GM18505 (cell line): ENCODE data around the gene PLD4.
"Not testable (repeated sequence)": the region's sequence is repeated elsewhere in the genome, so short reads cannot be mapped to it uniquely, and the experiment has no call there.

ENCODE experiments used
- ATAC-seq: cut with Tn5 transposase; IDR thresholded peaks from one replicate; pipeline ENCODE4 v1.9.1; 2021; ENCODE audit not compliant: unreplicated experiment
- POLR2A ChIP-seq: IDR thresholded peaks from 4 replicates; pipeline ENCODE4 v1.6.1; 2011; ENCODE audit warnings: borderline replicate concordance; ENCODE audit not compliant: insufficient read depth, insufficient read length; ENCODE audit errors: extremely low read depth

PLD4 gene

DNA sequence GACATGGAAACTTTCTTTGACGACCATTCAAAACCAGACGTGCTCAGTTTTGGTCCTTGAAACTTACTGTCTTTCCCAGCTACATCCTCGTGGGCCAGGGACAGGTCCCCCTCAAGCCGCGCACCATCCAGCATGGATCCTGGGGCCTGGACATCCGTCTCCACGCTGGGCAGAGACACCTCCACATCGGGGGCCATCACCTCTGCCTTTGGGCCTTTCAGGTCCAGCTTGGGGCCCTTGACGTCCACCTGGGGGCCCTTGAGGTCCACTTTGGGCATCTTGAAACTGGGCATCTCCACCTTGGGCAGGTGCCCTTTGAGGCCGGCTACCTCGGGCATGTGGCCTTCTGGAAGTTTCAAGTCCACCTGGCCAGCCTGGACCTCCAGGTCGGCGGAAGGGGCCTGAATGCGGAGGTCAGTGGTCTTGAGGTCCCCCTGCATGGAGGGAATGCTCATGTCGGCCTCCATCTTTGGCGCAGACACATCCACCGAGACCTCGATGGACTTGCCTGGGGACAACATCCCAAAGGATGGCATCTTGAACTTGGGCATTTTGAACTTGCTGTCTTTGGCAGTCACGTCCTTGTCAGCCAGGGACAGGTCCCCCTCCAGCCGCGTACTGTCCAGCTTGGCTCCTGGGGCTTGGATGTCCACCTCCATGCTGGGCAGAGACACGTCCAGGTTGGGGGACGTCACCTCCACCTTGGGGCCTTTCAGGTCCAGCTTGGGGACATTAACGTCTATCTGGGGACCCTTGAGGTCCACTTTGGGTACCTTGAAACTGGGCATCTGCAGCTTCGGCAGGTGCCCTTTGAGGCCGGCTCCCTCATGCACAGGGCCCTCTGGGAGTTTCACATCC, 17.1 kb downstream of the PLD4 start:
- TF ChIP-seq POLR2A = no peak
- no peak for ATAC-seq

- no peak for ATAC-seq
Observed at GRCh38 chr14:104942586-104942985, 17.9 kb downstream of the PLD4 start.

GRCh38 chr14:104943216-104944015, 18.7 kb downstream of the PLD4 start:
- not testable (repeated sequence) for ATAC-seq

More at GRCh38 chr14:104942586-104942985, 17.9 kb downstream of the PLD4 start:
- no peak for TF ChIP-seq POLR2A

DNA sequence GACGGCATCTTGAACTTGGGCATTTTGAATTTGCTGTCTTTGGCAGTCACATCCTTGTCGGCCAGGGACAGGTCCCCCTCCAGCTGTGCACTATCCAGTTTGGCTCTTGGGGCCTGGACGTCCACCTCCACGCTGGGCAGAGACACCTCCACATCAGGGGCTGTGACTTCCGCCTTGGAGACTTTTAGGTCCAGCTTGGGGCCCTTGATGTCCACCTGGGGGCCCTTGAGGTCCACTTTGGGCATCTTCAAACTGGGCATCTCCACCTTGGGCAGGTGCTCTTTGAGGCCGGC, 19.3 kb downstream of the PLD4 start:
- not testable (repeated sequence) for ATAC-seq

GRCh38 chr14:104944436-104945205, 19.9 kb downstream of the PLD4 start:
- ATAC-seq = not testable (repeated sequence)

GRCh38 chr14:104945266-104945665, 20.6 kb downstream of the PLD4 start:
- not testable (repeated sequence) for ATAC-seq

GRCh38 chr14:104945986-104946965, 21.6 kb downstream of the PLD4 start:
- ATAC-seq = not testable (repeated sequence)

- ATAC-seq = not testable (repeated sequence)
Observed at GRCh38 chr14:104947201-104947600, 22.5 kb downstream of the PLD4 start.

DNA sequence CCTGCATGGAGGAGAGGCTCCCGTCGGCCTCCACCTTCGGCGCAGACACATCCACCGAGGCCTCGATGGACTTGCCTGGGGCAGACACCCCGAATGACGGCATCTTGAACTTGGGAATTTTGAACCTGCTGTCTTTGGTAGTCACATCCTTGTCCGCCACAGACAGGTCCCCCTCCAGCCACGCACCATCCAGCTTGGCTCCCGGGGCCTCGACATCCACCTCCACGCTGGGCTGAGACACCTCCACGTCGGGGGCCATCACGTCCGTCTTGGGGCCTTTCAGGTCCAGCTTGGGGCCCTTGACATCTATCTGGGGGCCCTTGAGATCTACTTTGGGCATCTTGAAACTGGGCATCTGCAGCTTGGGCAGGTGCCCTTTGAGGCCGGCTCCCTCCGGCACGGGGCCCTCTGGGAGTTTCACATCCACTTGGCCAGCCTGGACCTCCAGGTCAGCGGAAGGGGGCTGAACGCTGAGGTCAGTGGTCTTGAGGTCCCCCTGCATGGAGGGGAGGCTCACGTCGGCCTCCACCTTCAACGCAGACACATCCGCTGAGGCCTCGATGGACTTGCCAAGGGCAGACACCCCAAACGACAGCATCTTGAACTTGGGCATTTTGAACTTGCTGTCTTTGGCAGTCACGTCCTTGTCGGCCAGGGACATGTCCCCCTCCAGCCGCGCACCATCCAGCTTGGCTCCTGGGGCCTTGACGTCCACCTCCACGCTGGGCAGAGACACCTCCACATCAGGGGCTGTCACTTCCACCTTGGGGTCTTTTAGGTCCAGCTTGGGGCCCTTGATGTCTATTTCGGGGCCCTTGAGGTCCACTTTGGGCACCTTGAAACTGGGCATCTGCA, 23.4 kb downstream of the PLD4 start:
- ATAC-seq = not testable (repeated sequence)

DNA sequence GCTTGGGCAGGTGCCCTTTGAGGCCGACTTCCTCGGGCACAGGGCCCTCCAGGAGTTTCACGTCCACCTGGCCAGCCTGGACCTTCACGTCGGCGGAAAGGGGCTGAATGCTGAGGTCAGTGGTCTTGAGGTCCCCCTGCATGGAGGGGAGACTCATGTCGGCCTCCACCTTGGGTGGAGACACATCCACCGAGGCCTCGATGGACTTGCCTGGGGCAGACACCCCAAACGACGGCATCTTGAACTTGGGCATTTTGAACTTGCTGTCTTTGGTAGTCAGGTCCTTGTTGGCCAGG, 24.0 kb downstream of the PLD4 start:
- no peak for ATAC-seq
- TF ChIP-seq POLR2A = no peak

GRCh38 chr14:104949406-104949955, 24.8 kb downstream of the PLD4 start:
- not testable (repeated sequence) for ATAC-seq

DNA sequence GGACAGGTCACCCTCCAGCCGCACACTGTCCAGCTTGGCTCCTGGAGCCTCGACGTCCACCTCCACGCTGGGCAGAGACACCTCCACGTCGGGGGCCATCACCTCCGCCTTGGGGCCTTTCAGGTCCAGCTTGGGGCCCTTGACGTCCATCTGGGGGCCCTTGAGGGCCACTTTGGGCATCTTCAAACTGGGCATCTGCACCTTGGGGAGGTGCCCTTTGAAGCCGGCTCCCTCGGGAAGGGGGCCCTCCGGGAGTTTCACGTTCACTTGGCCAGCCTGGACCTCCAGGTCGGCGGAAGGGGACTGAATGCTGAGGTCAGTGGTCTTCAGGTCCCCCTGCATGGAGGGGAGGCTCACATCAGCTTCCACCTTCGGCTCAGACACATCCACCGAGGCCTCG, 25.3 kb downstream of the PLD4 start:
- no peak for TF ChIP-seq POLR2A
- no peak for ATAC-seq

- not testable (repeated sequence) for ATAC-seq
Observed at GRCh38 chr14:104950701-104951100, 26.0 kb downstream of the PLD4 start.

- not testable (repeated sequence) for ATAC-seq
Observed at GRCh38 chr14:104951863-104952657, 27.4 kb downstream of the PLD4 start.
